Fibroblast of peridontal ligament (primary cell): ENCODE data around the gene RABGAP1L.

Experiments
- DNase-seq: peaks from one replicate; pipeline ENCODE4 v3.0.0-alpha.2; 2010; ENCODE audit errors: extremely low read depth

Gene RABGAP1L

DNA sequence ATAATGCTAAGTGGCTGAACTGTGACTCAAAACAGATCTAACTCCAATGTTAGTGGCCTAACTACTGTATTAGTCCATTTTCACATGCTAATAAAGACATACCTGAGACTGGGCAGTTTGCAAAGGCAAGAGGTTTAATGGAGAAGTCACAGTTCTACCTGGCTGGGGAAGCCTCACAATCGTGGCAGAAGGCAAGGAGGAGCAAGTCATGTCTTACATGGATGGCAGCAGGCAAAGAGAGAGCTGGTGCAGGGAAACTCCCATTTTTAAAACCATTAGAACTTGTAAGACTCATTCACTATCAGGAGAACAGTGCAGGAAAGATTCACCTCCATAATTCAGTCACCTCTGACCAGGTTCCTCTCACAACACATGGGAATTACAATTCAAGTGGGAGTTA, 760.8 kb downstream of the RABGAP1L start:
- no peak for DNase-seq

- DNase-seq, result no peak
These were observed 762.8 kb downstream of the RABGAP1L start for GRCh38 chr1:174922121-174922520.

- no peak for DNase-seq
These were observed 764.5 kb downstream of the RABGAP1L start for GRCh38 chr1:174923820-174924219.

GRCh38 chr1:174928541-174928940, 769.2 kb downstream of the RABGAP1L start:
- DNase-seq, result no peak

- no peak for DNase-seq
These were observed 771.9 kb downstream of the RABGAP1L start for GRCh38 chr1:174931214-174931613.

DNA sequence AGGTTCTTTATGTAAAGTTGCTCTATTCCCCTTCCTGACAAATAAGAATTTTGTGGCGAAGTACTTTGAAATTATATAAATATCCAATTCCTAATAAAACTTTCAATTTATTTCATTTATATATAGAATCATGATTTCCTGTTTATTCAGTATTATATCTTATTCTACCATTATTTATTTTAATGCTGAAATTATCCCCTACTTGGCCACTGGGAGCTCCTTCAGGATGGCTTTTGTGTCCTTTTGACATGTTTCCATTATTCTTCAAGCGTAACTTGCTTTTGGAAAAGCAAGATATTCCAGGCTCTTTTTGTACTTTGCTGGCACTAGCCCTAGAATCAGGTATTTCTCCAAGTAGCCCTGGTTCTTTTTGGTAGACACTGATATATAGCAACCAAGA, 773.3 kb downstream of the RABGAP1L start:
- DNase-seq, result no peak

- no peak for DNase-seq
These were observed 776.8 kb downstream of the RABGAP1L start for GRCh38 chr1:174935961-174936727.

GRCh38 chr1:174938281-174939007, 779.1 kb downstream of the RABGAP1L start:
- DNase-seq, result no peak

- DNase-seq, result no peak
These were observed 780.6 kb downstream of the RABGAP1L start for GRCh38 chr1:174939775-174940545.

DNA sequence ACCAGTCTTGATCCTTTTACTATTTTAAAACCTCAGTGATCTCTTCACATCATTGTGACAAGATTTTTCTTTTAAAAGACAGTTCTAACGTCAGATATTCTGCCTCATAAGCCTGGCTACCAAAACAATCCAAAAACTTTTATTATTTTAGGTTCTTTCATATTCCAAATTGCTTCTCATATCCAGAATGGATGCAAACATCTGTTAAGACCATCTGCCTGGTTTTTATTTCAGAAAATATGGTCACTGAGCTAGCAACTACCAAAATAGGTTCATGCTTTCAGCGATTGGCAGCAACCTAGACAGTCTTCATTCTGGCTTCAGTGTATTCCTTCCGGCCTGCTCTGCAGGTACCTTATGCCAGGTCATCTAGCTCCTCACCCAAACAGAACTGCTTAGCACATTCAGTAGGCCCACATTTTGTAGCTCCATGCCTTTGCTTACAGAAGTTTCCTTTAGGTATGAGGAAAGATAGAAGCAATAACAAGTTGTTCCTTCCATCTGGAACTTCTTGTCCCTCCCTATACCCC, 781.4 kb downstream of the RABGAP1L start:
- no peak for DNase-seq

DNA sequence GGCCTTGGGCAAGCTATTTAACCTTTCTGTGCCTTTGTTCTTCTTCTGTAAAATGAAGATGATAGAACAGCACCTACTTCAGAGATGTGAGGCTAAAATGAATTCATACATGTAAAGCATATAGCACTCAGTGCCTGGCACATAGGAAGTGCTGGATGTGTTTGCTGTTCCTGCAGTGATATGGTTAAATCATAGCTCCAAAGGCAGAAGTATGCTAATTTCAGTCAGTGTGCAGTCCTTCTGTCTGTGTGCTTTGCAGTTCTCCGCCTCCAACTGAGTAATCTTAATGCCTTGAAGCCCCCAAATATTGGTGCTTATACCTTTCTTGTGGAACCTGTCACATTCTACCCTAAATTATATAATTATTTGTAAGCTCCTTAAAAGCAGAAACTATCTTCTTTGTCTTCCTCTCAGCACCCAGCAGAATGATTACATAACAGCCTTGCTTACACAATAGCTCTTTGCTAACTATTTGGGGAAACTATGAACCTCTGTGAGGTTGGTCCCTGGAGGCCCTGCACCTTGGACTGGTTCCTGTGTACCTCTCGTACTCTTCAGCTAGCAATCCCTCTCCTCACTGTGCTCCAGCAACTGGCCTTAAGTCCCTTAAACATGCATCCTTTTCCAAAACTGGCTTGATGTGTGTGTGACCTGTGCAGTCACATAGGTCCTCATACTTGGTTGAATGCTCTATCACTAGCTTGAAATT, 783.4 kb downstream of the RABGAP1L start:
- no peak for DNase-seq

- DNase-seq, result no peak
These were observed 786.7 kb downstream of the RABGAP1L start for GRCh38 chr1:174946031-174946430.

GRCh38 chr1:174949061-174949460, 789.7 kb downstream of the RABGAP1L start:
- DNase-seq, result no peak

DNA sequence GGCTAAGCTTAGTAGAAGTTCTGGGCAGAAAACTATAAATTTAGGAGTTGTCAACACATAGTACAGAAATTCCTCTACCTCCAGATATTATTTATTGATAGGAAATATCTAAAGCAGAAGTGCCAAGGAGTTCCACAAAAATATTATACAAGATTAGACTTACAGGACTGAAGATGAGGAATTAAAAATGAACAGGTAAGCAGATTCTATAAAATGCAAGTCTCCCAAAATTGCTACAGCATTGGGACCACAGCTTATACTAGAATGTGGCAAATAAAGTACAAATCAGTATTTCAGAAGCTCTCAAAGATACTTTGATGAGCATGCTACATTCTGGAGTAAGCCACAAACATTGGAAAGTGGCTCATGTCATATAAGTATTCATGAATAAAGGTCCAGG, 790.3 kb downstream of the RABGAP1L start:
- DNase-seq, result no peak

DNA sequence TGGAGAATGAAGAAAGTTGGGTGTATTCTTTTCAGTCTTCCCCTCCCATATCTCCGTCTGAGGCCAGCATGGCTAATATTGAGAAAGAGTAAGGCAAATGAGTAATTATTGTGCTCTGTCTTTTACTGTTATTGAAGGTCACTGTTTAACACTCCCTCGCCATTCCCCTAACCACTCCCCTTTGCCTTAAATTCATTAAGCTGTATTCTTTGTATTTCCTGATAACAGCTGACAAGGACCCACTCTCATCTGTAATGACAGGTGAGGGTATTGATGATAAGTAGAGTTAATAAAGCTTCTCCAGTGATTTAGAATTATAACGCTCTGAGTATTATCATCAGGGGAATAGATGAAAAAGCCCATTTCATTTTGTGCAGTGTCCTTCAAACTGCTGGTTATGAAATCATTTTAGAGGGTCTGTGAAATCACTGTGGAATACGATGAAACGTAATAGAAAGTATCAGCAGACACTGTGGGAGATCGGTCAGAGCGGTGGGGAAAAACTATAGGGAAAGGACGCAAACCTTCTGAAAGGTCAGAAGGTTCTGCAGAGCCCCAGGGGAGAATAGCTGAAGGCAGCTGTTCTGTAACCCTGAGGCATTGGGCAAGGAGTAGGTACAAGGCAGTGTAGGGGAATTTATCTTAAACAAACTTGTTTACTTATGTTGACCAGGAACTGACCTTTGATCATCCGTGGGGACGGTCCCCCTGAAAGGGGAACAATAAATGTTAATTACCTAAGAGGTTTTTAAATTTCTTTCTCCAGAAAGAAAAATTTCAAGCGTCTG, 794.2 kb downstream of the RABGAP1L start:
- DNase-seq, result no peak

- no peak for DNase-seq
These were observed 794.7 kb downstream of the RABGAP1L start for GRCh38 chr1:174954073-174954460.

GRCh38 chr1:174954671-174955669, 795.6 kb downstream of the RABGAP1L start:
- no peak for DNase-seq

- no peak for DNase-seq
These were observed 796.8 kb downstream of the RABGAP1L start for GRCh38 chr1:174956086-174956485.

DNA sequence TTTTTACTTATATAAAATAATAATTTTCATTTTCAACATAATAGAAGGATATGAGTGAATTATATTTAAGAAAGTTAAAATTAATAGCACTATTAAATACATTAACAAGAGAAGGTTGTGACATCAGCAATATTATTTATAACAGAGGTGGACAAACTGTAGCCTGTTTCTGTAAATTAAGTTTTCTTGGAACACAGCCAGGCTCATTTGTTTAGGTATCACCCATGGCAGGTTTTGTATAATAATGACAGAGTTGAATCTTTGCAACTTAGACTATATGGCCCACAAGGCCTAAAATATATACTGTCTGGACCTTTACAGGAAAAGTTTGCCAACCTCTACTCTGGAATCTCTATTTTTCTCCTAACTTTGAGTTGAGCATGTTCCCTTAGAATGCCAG, 797.7 kb downstream of the RABGAP1L start:
- DNase-seq, result no peak

- DNase-seq, result no peak
These were observed 798.5 kb downstream of the RABGAP1L start for GRCh38 chr1:174957829-174958228.
